ENCODE results near the gene GSTM2.

DNA sequence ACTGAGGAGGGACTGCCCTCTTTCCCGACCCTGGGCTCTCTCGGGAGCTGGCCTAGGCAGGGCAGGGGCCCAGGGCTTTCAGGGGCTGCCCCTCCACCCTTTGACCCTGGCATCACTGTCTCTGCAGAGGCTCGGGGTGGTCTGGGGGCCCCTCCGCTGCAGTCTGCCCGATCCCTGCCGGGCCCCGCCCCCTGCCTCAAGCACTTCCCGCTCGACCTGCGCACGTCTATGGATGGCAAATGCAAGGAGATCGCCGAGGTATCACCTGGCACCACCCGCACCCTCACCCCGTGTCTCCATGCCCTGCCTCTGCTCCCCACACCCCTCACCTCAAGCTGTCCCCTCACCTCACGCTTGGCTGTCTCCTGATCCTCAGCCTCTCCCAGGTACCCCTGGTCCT, 42.7 kb upstream of the GSTM2 start:
- TF ChIP-seq GATA2 (IDR thresholded peaks at IDR 0.05; ENCODE audit: low read depth, low read length) (no peak), GATA3 (IDR thresholded peaks at IDR 0.05; ENCODE audit: low read depth, low read length) (no peak)

All from SH-SY5Y (cell line).